ENCODE measurements around the gene YY1.

The YY1 gene

DNA sequence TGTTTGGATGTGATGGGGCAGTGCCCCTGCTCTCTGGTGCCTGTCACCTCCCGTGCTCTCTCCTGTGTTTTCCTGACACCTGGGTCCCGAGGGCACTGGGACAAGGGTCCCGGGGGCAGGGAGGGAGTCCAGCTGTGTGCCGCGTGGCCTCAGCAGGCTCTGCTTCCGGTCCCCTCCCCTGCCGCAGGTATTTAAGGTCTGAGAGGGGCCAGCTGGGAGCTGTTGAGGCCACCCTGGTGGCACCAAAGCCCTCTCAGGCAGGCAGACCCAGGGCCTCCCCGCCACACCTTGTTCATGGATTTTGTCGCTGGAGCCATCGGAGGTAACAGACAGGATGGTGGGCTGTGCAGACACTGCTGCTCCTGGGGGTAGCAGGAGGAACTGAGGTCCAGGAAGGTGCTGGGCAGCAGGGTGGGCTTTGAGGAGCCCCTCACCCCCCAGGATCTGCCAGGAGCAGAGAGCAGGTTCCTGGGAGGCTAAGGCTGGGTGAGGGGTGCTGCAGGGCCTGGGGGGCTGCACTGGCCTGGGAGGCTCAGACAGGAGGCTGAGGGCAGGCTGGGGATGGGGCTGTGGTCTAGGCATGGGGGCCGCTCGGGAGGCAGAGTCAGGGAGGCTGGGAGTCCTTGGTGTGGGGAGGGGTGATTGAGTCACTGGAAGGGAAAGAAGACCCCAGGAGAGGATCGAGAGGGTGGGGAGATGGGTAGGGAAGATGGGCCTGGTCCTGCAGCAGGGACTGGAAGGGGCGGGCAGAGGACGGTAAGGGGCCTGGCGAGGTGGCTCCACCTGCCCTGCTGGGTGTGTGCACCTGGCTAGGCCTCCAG lies 84.4 kb downstream of the YY1 start, which contains the start of gene SLC25A47:
Gene SLC25A47 (plus strand): TSS at position 219 of the 821 bp plus-strand sequence. CDS start 76 bp downstream, at position 295.
- TF ChIP-seq, protein P1, sequence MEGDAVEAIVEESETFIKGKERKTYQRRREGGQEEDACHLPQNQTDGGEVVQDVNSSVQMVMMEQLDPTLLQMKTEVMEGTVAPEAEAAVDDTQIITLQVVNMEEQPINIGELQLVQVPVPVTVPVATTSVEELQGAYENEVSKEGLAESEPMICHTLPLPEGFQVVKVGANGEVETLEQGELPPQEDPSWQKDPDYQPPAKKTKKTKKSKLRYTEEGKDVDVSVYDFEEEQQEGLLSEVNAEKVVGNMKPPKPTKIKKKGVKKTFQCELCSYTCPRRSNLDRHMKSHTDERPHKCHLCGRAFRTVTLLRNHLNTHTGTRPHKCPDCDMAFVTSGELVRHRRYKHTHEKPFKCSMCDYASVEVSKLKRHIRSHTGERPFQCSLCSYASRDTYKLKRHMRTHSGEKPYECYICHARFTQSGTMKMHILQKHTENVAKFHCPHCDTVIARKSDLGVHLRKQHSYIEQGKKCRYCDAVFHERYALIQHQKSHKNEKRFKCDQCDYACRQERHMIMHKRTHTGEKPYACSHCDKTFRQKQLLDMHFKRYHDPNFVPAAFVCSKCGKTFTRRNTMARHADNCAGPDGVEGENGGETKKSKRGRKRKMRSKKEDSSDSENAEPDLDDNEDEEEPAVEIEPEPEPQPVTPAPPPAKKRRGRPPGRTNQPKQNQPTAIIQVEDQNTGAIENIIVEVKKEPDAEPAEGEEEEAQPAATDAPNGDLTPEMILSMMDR (IDR thresholded peaks at IDR 0.05; ENCODE audit: low read depth, low read length, missing control alignments): no peak
- no peak for DNase-seq (ENCODE audit: low read depth)
- no peak within 1 kb of the TSS for H3K4me3 ChIP-seq (ENCODE audit: low read depth, low read length)

DNA sequence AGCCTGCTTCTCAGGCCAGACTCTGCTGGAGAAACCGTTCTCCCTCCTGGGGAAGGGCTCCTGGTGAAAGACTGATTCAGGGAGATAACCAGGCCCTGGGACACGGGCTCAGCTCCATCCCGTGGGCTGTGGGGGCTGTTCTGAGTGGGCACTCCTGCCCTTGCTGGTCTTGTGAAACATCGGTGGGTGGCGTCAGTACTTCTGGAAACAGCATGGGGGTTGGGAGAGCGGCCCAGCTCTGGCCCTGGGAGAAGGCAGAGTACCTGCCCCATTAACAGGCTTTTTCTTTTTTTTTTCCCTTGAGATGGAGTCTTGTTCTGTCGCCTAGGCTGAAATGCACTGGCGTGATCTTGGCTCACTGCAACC lies 85.0 kb downstream of the YY1 start:
- TF ChIP-seq, protein P1 (IDR thresholded peaks at IDR 0.05; ENCODE audit: low read depth, low read length, missing control alignments): no peak
- no peak for DNase-seq (ENCODE audit: low read depth)

DNA sequence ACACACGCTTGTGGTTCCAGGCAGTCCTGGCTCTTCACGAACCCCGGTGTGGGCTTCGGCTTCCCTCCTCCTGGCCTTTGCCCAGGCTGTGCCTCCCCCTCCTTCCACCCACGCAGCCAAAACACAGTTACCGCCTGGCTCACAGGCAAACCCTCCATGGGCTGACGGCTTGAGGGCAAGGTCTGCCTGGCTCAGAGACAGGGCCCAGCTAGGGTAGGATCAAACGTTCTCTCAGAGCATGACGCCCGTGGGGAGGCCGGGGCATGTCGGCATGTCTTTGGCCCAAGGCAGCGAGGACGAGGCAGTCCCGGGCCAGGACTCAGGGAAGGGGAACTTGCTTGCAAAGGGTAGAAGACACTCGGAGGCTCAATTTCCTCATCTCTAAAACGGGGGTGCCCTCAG lies 86.3 kb downstream of the YY1 start:
- H3K4me3 ChIP-seq (ENCODE audit: low read depth, low read length): no peak overlapping the region
- TF ChIP-seq, protein P1 (IDR thresholded peaks at IDR 0.05; ENCODE audit: low read depth, low read length, missing control alignments): no peak
- DNase-seq (ENCODE audit: low read depth): no peak

More for the DNA sequence above, 85.0 kb downstream of the YY1 start:
- no peak overlapping the region for H3K4me3 ChIP-seq (ENCODE audit: low read depth, low read length)

DNA sequence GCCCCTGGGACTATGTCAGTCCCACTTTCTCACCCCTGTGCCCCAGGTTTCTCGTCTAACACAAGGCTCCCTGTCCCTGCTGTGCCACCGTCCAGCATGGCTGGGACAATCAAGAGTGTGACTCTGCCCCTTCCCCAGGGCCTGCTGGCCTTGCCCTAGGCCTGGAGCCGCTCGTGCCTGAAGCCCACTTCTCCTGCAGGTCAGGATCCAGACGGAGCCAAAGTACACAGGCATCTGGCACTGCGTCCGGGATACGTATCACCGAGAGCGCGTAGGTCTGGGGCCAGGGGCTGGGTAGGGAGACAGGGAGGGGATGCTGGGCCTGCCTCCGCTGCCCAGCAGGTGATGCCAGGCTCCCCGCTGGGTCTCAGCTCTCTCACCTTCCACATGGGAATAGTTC lies 87.0 kb downstream of the YY1 start:
- TF ChIP-seq, protein P1 (IDR thresholded peaks at IDR 0.05; ENCODE audit: low read depth, low read length, missing control alignments): no peak
- no peak for DNase-seq (ENCODE audit: low read depth)
- no peak overlapping the region for H3K4me3 ChIP-seq (ENCODE audit: low read depth, low read length)

DNA sequence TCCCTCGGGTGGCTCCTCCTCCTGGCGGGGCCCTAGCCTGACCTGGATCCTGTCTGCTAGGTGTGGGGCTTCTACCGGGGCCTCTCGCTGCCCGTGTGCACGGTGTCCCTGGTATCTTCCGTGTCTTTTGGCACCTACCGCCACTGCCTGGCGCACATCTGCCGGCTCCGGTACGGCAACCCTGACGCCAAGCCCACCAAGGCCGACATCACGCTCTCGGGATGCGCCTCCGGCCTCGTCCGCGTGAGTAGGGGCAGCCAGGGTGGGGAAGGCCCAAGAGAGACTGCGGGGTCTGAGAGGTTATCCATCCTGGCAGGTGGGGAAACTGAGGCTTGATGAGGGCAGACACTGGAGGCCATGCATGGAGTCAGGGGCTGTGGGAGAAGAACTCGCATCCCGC lies 88.2 kb downstream of the YY1 start:
- no peak for DNase-seq (ENCODE audit: low read depth)
- no peak overlapping the region for H3K4me3 ChIP-seq (ENCODE audit: low read depth, low read length)
- TF ChIP-seq, protein P1 (IDR thresholded peaks at IDR 0.05; ENCODE audit: low read depth, low read length, missing control alignments): no peak

DNA sequence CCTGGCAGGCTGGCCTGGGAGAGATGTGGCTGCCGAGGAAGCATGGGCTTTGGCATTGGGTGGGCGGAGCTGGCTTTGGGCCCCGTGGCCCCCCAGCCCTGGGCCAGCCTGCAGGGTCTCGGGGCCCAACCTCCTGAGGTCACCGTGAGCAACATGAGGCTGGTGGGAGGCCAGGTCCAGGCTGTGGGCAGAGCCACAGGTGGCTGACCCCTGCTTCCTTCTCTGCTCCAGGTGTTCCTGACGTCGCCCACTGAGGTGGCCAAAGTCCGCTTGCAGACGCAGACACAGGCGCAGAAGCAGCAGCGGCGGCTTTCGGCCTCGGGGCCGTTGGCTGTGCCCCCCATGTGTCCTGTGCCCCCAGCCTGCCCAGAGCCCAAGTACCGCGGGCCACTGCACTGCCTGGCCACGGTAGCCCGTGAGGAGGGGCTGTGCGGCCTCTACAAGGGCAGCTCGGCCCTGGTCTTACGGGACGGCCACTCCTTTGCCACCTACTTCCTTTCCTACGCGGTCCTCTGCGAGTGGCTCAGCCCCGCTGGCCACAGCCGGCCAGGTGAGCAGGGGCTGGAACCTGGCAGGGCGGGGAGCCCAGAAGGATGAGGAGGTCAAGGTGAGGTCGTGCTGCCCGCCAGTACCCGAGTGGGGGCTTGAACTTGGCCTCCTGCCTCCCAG lies 89.7 kb downstream of the YY1 start:
- H3K4me3 ChIP-seq (ENCODE audit: low read depth, low read length): no peak overlapping the region
- TF ChIP-seq, protein P1 (IDR thresholded peaks at IDR 0.05; ENCODE audit: low read depth, low read length, missing control alignments): no peak
- no peak for DNase-seq (ENCODE audit: low read depth)
